ENCODE measurements around the gene APLNR. TPM values are rescaled to one million over a fixed set of nuclear protein-coding genes. Genes with fewer than 3 reads are reported as not detected.

APLNR gene
- total and polyA plus RNA-seq, 2 experiments from 2014 or later, result 0.18 TPM; not detected in 1

- Histone ChIP-seq H3K9me3 (ENCODE audit: low read depth) (no peaks in the 10 kb centered on the region), H3K36me3 (ENCODE audit: low read depth) (no peaks in the 10 kb centered on the region), H3K9me2 (ENCODE audit: insufficient read depth) (no peaks in the 10 kb centered on the region), H3K4me3 (no peak overlapping the region), H2AFZ (no peak overlapping the region), H3F3A (ENCODE audit: insufficient read depth) (peaks cover 32% of the 10 kb centered on the region), H4K20me1 (ENCODE audit: insufficient read depth) (no peaks in the 10 kb centered on the region), H3K4me2 (ENCODE audit: unreplicated experiment) (no peak overlapping the region), H3K9ac (no peak overlapping the region), H3K27me3 (replicated peaks; ENCODE audit: insufficient read depth) (no peaks in the 10 kb centered on the region), H3K27ac (no peak overlapping the region), H3K79me2 (ENCODE audit: insufficient read depth) (no peaks in the 10 kb centered on the region), H3K4me1 (ENCODE audit: insufficient read depth) (peaks cover 53% of the 10 kb centered on the region)
- no peak for DNase-seq
- 70 to 72% methylated on average over 3 of the region's 3 CpGs for WGBS, 2 experiments (ENCODE audit: low coverage in 1 of 2, low lambda C conversion rate in 2 of 2, missing lambda C conversion rate in 2 of 2)
- TF ChIP-seq EZH2phosphoT487 (IDR thresholded peaks at IDR 0.05; ENCODE audit: insufficient read depth, low read depth), result no peak
- in situ Hi-C loops (cut with MboI), result no loop called here
These were observed 38.5 kb upstream of the APLNR start for GRCh38 chr11:57275582-57275981.

GRCh38 chr11:57274904-57275498 lies 38.0 kb upstream of the APLNR start:
- peaks cover 48% of the 10 kb centered on the region for H3K4me1 ChIP-seq (ENCODE audit: insufficient read depth)
- no peaks in the 10 kb centered on the region for H3K9me3 ChIP-seq (ENCODE audit: low read depth)
- no peak for TF ChIP-seq EZH2 (IDR thresholded peaks at IDR 0.05; ENCODE audit: insufficient read depth, poor library complexity, severe bottlenecking)
- no peak for TF ChIP-seq EZH2phosphoT487 (IDR thresholded peaks at IDR 0.05; ENCODE audit: insufficient read depth, low read depth)
- peak; percentile 45 for DNase-seq
- no peaks in the 10 kb centered on the region for H3K36me3 ChIP-seq (ENCODE audit: low read depth)
- 36 to 80% methylated on average over 1 of the region's 1 CpG for WGBS, 2 experiments (ENCODE audit: low coverage in 1 of 2, low lambda C conversion rate in 2 of 2, missing lambda C conversion rate in 2 of 2)
- H4K20me1 ChIP-seq (ENCODE audit: insufficient read depth), result no peaks in the 10 kb centered on the region
- H3K9me2 ChIP-seq (ENCODE audit: insufficient read depth), result no peaks in the 10 kb centered on the region
- H3K27ac ChIP-seq, result no peak overlapping the region
- no peaks in the 10 kb centered on the region for H3K79me2 ChIP-seq (ENCODE audit: insufficient read depth)
- in situ Hi-C loops (cut with MboI), result no loop called here
- H3K4me2 ChIP-seq (ENCODE audit: unreplicated experiment), result no peak overlapping the region
- H2AFZ ChIP-seq, result no peak overlapping the region
- H3K4me3 ChIP-seq, result no peak overlapping the region
- H3K9ac ChIP-seq, result no peak overlapping the region
- peaks cover 26% of the 10 kb centered on the region for H3F3A ChIP-seq (ENCODE audit: insufficient read depth)
- H3K27me3 ChIP-seq (replicated peaks; ENCODE audit: insufficient read depth), result no peaks in the 10 kb centered on the region

- H3K9me2 ChIP-seq (ENCODE audit: insufficient read depth), result no peaks in the 10 kb centered on the region
- peaks cover 14% of the 10 kb centered on the region for H3F3A ChIP-seq (ENCODE audit: insufficient read depth)
- no peaks in the 10 kb centered on the region for H3K36me3 ChIP-seq (ENCODE audit: low read depth)
- H3K4me1 ChIP-seq (ENCODE audit: insufficient read depth), result peaks cover 35% of the 10 kb centered on the region
- no peak overlapping the region for H2AFZ ChIP-seq
- WGBS, 2 experiments (ENCODE audit: low coverage in 1 of 2, low lambda C conversion rate in 2 of 2, missing lambda C conversion rate in 2 of 2), result 84 to 90% methylated on average over 4 of the region's 4 CpGs
- no peaks in the 10 kb centered on the region for H4K20me1 ChIP-seq (ENCODE audit: insufficient read depth)
- H3K79me2 ChIP-seq (ENCODE audit: insufficient read depth), result no peaks in the 10 kb centered on the region
- H3K27ac ChIP-seq, result no peak overlapping the region
- H3K4me3 ChIP-seq, result no peak overlapping the region
- H3K9me3 ChIP-seq (ENCODE audit: low read depth), result no peaks in the 10 kb centered on the region
- no peak overlapping the region for H3K4me2 ChIP-seq (ENCODE audit: unreplicated experiment)
- TF ChIP-seq EZH2 (IDR thresholded peaks at IDR 0.05; ENCODE audit: insufficient read depth, poor library complexity, severe bottlenecking), result no peak
- TF ChIP-seq EZH2phosphoT487 (IDR thresholded peaks at IDR 0.05; ENCODE audit: insufficient read depth, low read depth), result no peak
- in situ Hi-C loops (cut with MboI), result no loop called here
- no peak overlapping the region for H3K9ac ChIP-seq
- no peaks in the 10 kb centered on the region for H3K27me3 ChIP-seq (replicated peaks; ENCODE audit: insufficient read depth)
- DNase-seq, result no peak
These were observed 36.5 kb upstream of the APLNR start for GRCh38 chr11:57273448-57274058.

GRCh38 chr11:57269571-57270021 lies 32.5 kb upstream of the APLNR start:
- peaks cover 4% of the 10 kb centered on the region for H3K4me1 ChIP-seq (ENCODE audit: insufficient read depth)
- no peaks in the 10 kb centered on the region for H3K36me3 ChIP-seq (ENCODE audit: low read depth)
- no peaks in the 10 kb centered on the region for H4K20me1 ChIP-seq (ENCODE audit: insufficient read depth)
- H3K27me3 ChIP-seq (replicated peaks; ENCODE audit: insufficient read depth), result no peaks in the 10 kb centered on the region
- no peak overlapping the region for H3K4me3 ChIP-seq
- no peak overlapping the region for H2AFZ ChIP-seq
- H3K9me3 ChIP-seq (ENCODE audit: low read depth), result no peaks in the 10 kb centered on the region
- WGBS, 2 experiments (ENCODE audit: low coverage in 1 of 2, low lambda C conversion rate in 2 of 2, missing lambda C conversion rate in 2 of 2), result 39 to 48% methylated on average over 3 of the region's 3 CpGs
- H3K9ac ChIP-seq, result no peak overlapping the region
- DNase-seq, result no peak
- H3K9me2 ChIP-seq (ENCODE audit: insufficient read depth), result no peaks in the 10 kb centered on the region
- in situ Hi-C loops (cut with MboI), result no loop called here
- no peak overlapping the region for H3K27ac ChIP-seq
- no peak overlapping the region for H3K4me2 ChIP-seq (ENCODE audit: unreplicated experiment)
- TF ChIP-seq EZH2phosphoT487 (IDR thresholded peaks at IDR 0.05; ENCODE audit: insufficient read depth, low read depth) (no peak), EZH2 (IDR thresholded peaks at IDR 0.05; ENCODE audit: insufficient read depth, poor library complexity, severe bottlenecking) (no peak)
- no peaks in the 10 kb centered on the region for H3K79me2 ChIP-seq (ENCODE audit: insufficient read depth)
- H3F3A ChIP-seq (ENCODE audit: insufficient read depth), result no peaks in the 10 kb centered on the region
